Type B pancreatic cell (in vitro differentiated cells): ENCODE data around the gene KIFAP3. TPM values are rescaled to one million over a fixed set of nuclear protein-coding genes. Genes with fewer than 3 reads are reported as not detected.
A peak's percentile ranks its signal among the peaks of the same experiment; 100 is the strongest.

Experiments
- DNase-seq: peaks from one replicate; pipeline ENCODE4 v3.0.0; 2021; ENCODE audit warnings: mixed read lengths; ENCODE audit not compliant: unreplicated experiment; ENCODE audit errors: extremely low spot score
- H3K27ac Mint-ChIP-seq: 2 replicates; pipeline ENCODE4 v1.8.0; 2021; ENCODE audit warnings: mild to moderate bottlenecking, mixed read lengths
- H3K27me3 Mint-ChIP-seq: 2 replicates; pipeline ENCODE4 v1.8.0; 2021; ENCODE audit warnings: mixed read lengths
- H3K36me3 Mint-ChIP-seq: 2 replicates; pipeline ENCODE4 v1.8.0; 2021; ENCODE audit warnings: mixed read lengths
- H3K4me1 Mint-ChIP-seq: one replicate; pipeline ENCODE4 v1.8.0; 2021; ENCODE audit warnings: mixed read lengths; ENCODE audit not compliant: unreplicated experiment
- H3K4me3 Mint-ChIP-seq: 2 replicates; pipeline ENCODE4 v1.8.0; 2021; ENCODE audit warnings: mild to moderate bottlenecking, mixed read lengths
- H3K9me3 Mint-ChIP-seq: 2 replicates; pipeline ENCODE4 v1.8.0; 2021; ENCODE audit warnings: mixed read lengths
- CTCF ChIP-seq: fragments of 200-600 bp; sonication (generic); conservative IDR thresholded peaks from 2 replicates; pipeline ENCODE4 v1.5.0; 2021; ENCODE audit warnings: antibody characterized with exemption, mild to moderate bottlenecking
- total RNA-seq: library from RNA; stranded (reverse); gene quantifications from 2 replicates; pipeline ENCODE4 v1.2.1, GENCODE V29; 2021; ENCODE audit warnings: low replicate concordance

Gene KIFAP3
- total RNA-seq, 1 donor from 2014 or later: 39.7 TPM

GRCh38 chr1:169901115-169901514, 173.4 kb downstream of the KIFAP3 start:
- no peaks in the 10 kb centered on the region for H3K4me1 Mint-ChIP-seq
- no peak overlapping the region for H3K27ac Mint-ChIP-seq
- H3K27me3 Mint-ChIP-seq: peaks cover 24% of the 10 kb centered on the region
- no peaks in the 10 kb centered on the region for H3K36me3 Mint-ChIP-seq
- no peaks in the 10 kb centered on the region for H3K9me3 Mint-ChIP-seq
- H3K4me3 Mint-ChIP-seq: no peak overlapping the region
- TF ChIP-seq CTCF: no peak
- DNase-seq: no peak

GRCh38 chr1:169900571-169900970, 173.9 kb downstream of the KIFAP3 start:
- H3K9me3 Mint-ChIP-seq: no peaks in the 10 kb centered on the region
- H3K4me1 Mint-ChIP-seq: no peaks in the 10 kb centered on the region
- no peak for DNase-seq
- H3K27ac Mint-ChIP-seq: no peak overlapping the region
- no peaks in the 10 kb centered on the region for H3K36me3 Mint-ChIP-seq
- peaks cover 24% of the 10 kb centered on the region for H3K27me3 Mint-ChIP-seq
- TF ChIP-seq CTCF: no peak
- no peak overlapping the region for H3K4me3 Mint-ChIP-seq

- Mint-ChIP-seq H3K36me3 (no peaks in the 10 kb centered on the region), H3K27ac (no peak overlapping the region), H3K4me3 (no peak overlapping the region), H3K4me1 (no peaks in the 10 kb centered on the region), H3K9me3 (peaks cover 3% of the 10 kb centered on the region), H3K27me3 (peaks cover 26% of the 10 kb centered on the region)
- no peak for TF ChIP-seq CTCF
- no peak for DNase-seq
Measured at GRCh38 chr1:169899519-169900217, 174.8 kb downstream of the KIFAP3 start.

GRCh38 chr1:169896013-169896412, 178.5 kb downstream of the KIFAP3 start:
- Mint-ChIP-seq H3K27me3 (peaks cover 27% of the 10 kb centered on the region), H3K4me3 (peak overlapping the region; percentile 32), H3K27ac (peak overlapping the region; percentile 49), H3K9me3 (peaks cover 4% of the 10 kb centered on the region), H3K4me1 (peaks cover 16% of the 10 kb centered on the region), H3K36me3 (no peaks in the 10 kb centered on the region)
- DNase-seq: no peak
- no peak for TF ChIP-seq CTCF

- Mint-ChIP-seq H3K4me3 (peak overlapping the region; percentile 87), H3K4me1 (peaks cover 25% of the 10 kb centered on the region), H3K27ac (peak overlapping the region; percentile 98), H3K36me3 (peaks cover under 1% of the 10 kb centered on the region), H3K9me3 (peaks cover 4% of the 10 kb centered on the region), H3K27me3 (peaks cover 24% of the 10 kb centered on the region)
- no peak for TF ChIP-seq CTCF
- no peak for DNase-seq
Measured at GRCh38 chr1:169894424-169895145, 179.9 kb downstream of the KIFAP3 start.
